ENCODE data around the gene ASGR2.
"Not testable (repeated sequence)": the region's sequence is repeated elsewhere in the genome, so short reads cannot be mapped to it uniquely, and the experiment has no call there.

ASGR2 gene

GRCh38 chr17:7123844-7124243 lies 9.2 kb upstream of the ASGR2 start:
- no peak for DNase-seq

- no peak for DNase-seq
Observed at GRCh38 chr17:7122381-7122780, 7.8 kb upstream of the ASGR2 start.

- DNase-seq: peak in 1 of 2 experiments; percentile 32
Observed at GRCh38 chr17:7120635-7121034, 6.0 kb upstream of the ASGR2 start.

- DNase-seq: no peak
Observed at GRCh38 chr17:7120123-7120522, 5.5 kb upstream of the ASGR2 start.

GRCh38 chr17:7119314-7119713 lies 4.7 kb upstream of the ASGR2 start:
- DNase-seq: no peak

GRCh38 chr17:7114875-7115614 lies 423 bp upstream of the ASGR2 start:
- no peak for DNase-seq

- no peak for DNase-seq
Observed at GRCh38 chr17:7113273-7114071, 1.1 kb downstream of the ASGR2 start.

GRCh38 chr17:7112510-7113108 lies 2.0 kb downstream of the ASGR2 start:
- DNase-seq: no peak

- no peak for DNase-seq
Observed at GRCh38 chr17:7111784-7112509, 2.7 kb downstream of the ASGR2 start.

- DNase-seq: no peak
Observed at GRCh38 chr17:7110617-7111306, 3.9 kb downstream of the ASGR2 start.

GRCh38 chr17:7109461-7110322 lies 4.9 kb downstream of the ASGR2 start:
- DNase-seq: no peak

- DNase-seq: no peak
Observed at GRCh38 chr17:7108981-7109380, 5.6 kb downstream of the ASGR2 start.

- no peak for DNase-seq
Observed at GRCh38 chr17:7108560-7108925, 6.1 kb downstream of the ASGR2 start.

GRCh38 chr17:7107795-7108559 lies 6.6 kb downstream of the ASGR2 start:
- no peak for DNase-seq

- DNase-seq: no peak
Observed at GRCh38 chr17:7107012-7107754, 7.4 kb downstream of the ASGR2 start.

GRCh38 chr17:7102421-7102820 lies 12.2 kb downstream of the ASGR2 start:
- DNase-seq: no peak

- DNase-seq: no peak
Observed at GRCh38 chr17:7101531-7101930, 13.1 kb downstream of the ASGR2 start.

- DNase-seq: not testable (repeated sequence)
Observed at GRCh38 chr17:7100641-7101379, 13.8 kb downstream of the ASGR2 start.

GRCh38 chr17:7098802-7099459 lies 15.7 kb downstream of the ASGR2 start:
- DNase-seq: no peak
